ENCODE data around the gene XPO6. TPM values are rescaled to one million over a fixed set of nuclear protein-coding genes. Genes with fewer than 3 reads are reported as not detected.
A peak's percentile ranks its signal among the peaks of the same experiment; 100 is the strongest.

The XPO6 gene
- total RNA-seq, 1 experiment from 2014 or later = 124 TPM

- DNase-seq = no peak
- Histone ChIP-seq H3K56ac (ENCODE audit: insufficient read length, low read depth, low read length) (no peak overlapping the region), H4K91ac (ENCODE audit: insufficient read length, low read depth, low read length) (no peak overlapping the region), H2BK20ac (ENCODE audit: low read depth, low read length, poor library complexity, severe bottlenecking) (no peak overlapping the region), H3K23me2 (ENCODE audit: insufficient read length, low read depth, low read length, poor library complexity, severe bottlenecking) (no peaks in the 10 kb centered on the region), H4K20me1 (ENCODE audit: control insufficient read depth, insufficient read depth, insufficient read length) (no peaks in the 10 kb centered on the region), H3K14ac (ENCODE audit: insufficient read depth, low read length) (no peak overlapping the region), H3K79me1 (ENCODE audit: insufficient read depth, low read depth, low read length, poor library complexity, severe bottlenecking) (no peaks in the 10 kb centered on the region), H3K79me2 (ENCODE audit: insufficient read depth, low read length) (peaks cover 22% of the 10 kb centered on the region; the same call in 1 of the 2 replicates), H2BK120ac (ENCODE audit: low read depth, low read length, poor library complexity, severe bottlenecking) (no peak overlapping the region), H3K27me3 (ENCODE audit: insufficient read depth, low read length) (no peaks in the 10 kb centered on the region), H3K4me1 (ENCODE audit: insufficient read depth, low read length) (no peaks in the 10 kb centered on the region), H3K23ac (ENCODE audit: insufficient read length, low read depth, low read length) (no peak overlapping the region), H3K9me3 (ENCODE audit: control insufficient read depth, low read depth, low read length) (no peaks in the 10 kb centered on the region), H3K9ac (ENCODE audit: extremely low read depth, insufficient read length, low read length) (peak overlapping the region; percentile 6), H2BK15ac (ENCODE audit: low read depth, low read length) (no peak overlapping the region), H4K5ac (ENCODE audit: insufficient read length, low read depth, low read length) (no peak overlapping the region), H3K27ac (ENCODE audit: insufficient read length, low read depth, low read length) (no peak overlapping the region), H3K4ac (ENCODE audit: low read depth, low read length) (no peak overlapping the region), H3T11ph (ENCODE audit: low read length) (no peak overlapping the region), H2BK12ac (ENCODE audit: insufficient read length, low read depth, low read length) (no peak overlapping the region), H2BK5ac (ENCODE audit: insufficient read length, low read length) (no peak overlapping the region), H2AFZ (ENCODE audit: low read length) (no peak overlapping the region), H4K8ac (replicated peaks; ENCODE audit: insufficient read length, low read depth, low read length) (no peak overlapping the region), H2AK5ac (ENCODE audit: insufficient read length, low read length) (no peak overlapping the region), H3K4me2 (ENCODE audit: insufficient read depth, insufficient read length, low read length) (peak overlapping the region; percentile 70), H3K18ac (ENCODE audit: insufficient read length, low read depth, low read length) (no peak overlapping the region)
- peaks cover 0 to 2% of the 10 kb centered on the region in 2 experiments; a peak in 1 of 5 replicates for H3K9me3 Mint-ChIP-seq
- H3K27ac Mint-ChIP-seq = peak overlapping the region in 2 of 3 experiments; percentile 44 to 48; a peak in 2 of 7 replicates
- no CpG with 5 or more reads among the region's 33 CpGs for WGBS (ENCODE audit: extremely low coverage, insufficient read length, low lambda C conversion rate)
- H3K36me3 Mint-ChIP-seq (ENCODE audit: insufficient read depth in 1 of 3, low read depth in 3 of 3) = peaks cover 14 to 33% (median 21%) of the 10 kb centered on the region in 3 experiments; a peak in 6 of 7 replicates
- peaks cover 16 to 23% of the 10 kb centered on the region in 2 experiments for H3K4me1 Mint-ChIP-seq
- no peak for TF ChIP-seq CTCF (conservative IDR thresholded peaks at IDR 0.05)
- no peaks in the 10 kb centered on the region for H3K27me3 Mint-ChIP-seq (ENCODE audit: low read depth)
- peak overlapping the region; percentile 86 to 91 for H3K4me3 Mint-ChIP-seq
Observed at GRCh38 chr16:28210979-28211588, 681 bp downstream of the XPO6 start.

Measured in H9 (cell line).